ENCODE data around the gene ZNF778.

DNA sequence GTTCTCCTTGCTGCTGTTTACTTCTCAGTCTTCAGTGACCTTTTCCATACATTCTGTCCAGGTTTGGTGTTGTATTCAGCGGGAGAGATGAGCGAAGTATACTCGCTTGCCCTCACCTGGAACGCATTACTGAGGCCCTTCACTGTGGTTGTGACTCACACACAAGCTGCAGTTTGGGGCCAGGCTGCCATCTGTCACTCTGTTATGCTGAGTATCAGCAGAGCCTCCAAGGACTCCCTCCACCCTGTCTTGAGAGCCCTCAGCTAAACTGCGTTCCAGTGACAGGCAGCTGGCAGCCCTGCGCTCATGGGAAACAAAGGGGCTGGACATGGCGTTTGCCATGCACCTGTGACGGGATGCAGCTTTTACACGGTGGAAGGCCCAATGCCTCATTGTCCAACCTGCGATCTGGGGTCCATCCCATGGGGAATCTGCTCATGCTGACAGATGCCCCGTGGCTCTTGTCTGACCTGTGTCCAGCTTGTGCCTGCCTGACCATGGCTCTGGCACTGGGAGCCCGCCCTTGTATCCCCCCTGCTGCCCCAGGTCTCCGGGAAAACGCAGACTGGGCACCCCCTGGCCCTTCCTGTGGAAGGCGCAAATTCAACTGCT lies 6.5 kb upstream of the ZNF778 start:
- TF ChIP-seq, protein P1, sequence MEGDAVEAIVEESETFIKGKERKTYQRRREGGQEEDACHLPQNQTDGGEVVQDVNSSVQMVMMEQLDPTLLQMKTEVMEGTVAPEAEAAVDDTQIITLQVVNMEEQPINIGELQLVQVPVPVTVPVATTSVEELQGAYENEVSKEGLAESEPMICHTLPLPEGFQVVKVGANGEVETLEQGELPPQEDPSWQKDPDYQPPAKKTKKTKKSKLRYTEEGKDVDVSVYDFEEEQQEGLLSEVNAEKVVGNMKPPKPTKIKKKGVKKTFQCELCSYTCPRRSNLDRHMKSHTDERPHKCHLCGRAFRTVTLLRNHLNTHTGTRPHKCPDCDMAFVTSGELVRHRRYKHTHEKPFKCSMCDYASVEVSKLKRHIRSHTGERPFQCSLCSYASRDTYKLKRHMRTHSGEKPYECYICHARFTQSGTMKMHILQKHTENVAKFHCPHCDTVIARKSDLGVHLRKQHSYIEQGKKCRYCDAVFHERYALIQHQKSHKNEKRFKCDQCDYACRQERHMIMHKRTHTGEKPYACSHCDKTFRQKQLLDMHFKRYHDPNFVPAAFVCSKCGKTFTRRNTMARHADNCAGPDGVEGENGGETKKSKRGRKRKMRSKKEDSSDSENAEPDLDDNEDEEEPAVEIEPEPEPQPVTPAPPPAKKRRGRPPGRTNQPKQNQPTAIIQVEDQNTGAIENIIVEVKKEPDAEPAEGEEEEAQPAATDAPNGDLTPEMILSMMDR (IDR thresholded peaks at IDR 0.05): no peak
- no peak for TF ChIP-seq POLR2A (IDR thresholded peaks at IDR 0.05)

All from uterus (tissue), 2 donors.